ENCODE results near the gene ZFHX3.

The ZFHX3 gene

GRCh38 chr16:72829846-72830775 lies 217.8 kb downstream of the ZFHX3 start:
- Histone ChIP-seq H3K9me3 (no peaks in the 10 kb centered on the region), H3K27me3 (ENCODE audit: low read depth) (no peaks in the 10 kb centered on the region), H3K36me3 (replicated peaks) (peaks cover 29% of the 10 kb centered on the region), H3K4me3 (no peak overlapping the region), H3K4me1 (peaks cover 12% of the 10 kb centered on the region)
- no peak for DNase-seq (ENCODE audit: low spot score in 2 of 2)
- in situ Hi-C loops (cut with MboI; ENCODE audit: low sequenced_read_pairs) = loop anchor here (10.0 kb wide), 1 partner anchor 365 kb away; no protein-coding TSS in a partner anchor

- Histone ChIP-seq H3K36me3 (replicated peaks) (peaks cover 29% of the 10 kb centered on the region), H3K9me3 (no peaks in the 10 kb centered on the region), H3K27me3 (ENCODE audit: low read depth) (no peaks in the 10 kb centered on the region), H3K4me3 (no peak overlapping the region), H3K4me1 (peaks cover 6% of the 10 kb centered on the region)
- in situ Hi-C loops (cut with MboI; ENCODE audit: low sequenced_read_pairs) = no loop called here
- no peak for DNase-seq (ENCODE audit: low spot score in 2 of 2)
Observed at GRCh38 chr16:72827866-72828265, 220.1 kb downstream of the ZFHX3 start.

- no peak for DNase-seq (ENCODE audit: low spot score in 2 of 2)
- H3K9me3 ChIP-seq = no peaks in the 10 kb centered on the region
- H3K4me3 ChIP-seq = no peak overlapping the region
- in situ Hi-C loops (cut with MboI; ENCODE audit: low sequenced_read_pairs) = no loop called here
- H3K27me3 ChIP-seq (ENCODE audit: low read depth) = no peaks in the 10 kb centered on the region
- peaks cover 24% of the 10 kb centered on the region; the same call in 1 of the 2 replicates for H3K36me3 ChIP-seq (replicated peaks)
- peaks cover 12% of the 10 kb centered on the region for H3K4me1 ChIP-seq
Observed at GRCh38 chr16:72825912-72826621, 221.9 kb downstream of the ZFHX3 start.

- no peak for DNase-seq (ENCODE audit: low spot score in 2 of 2)
- Histone ChIP-seq H3K4me1 (peaks cover 12% of the 10 kb centered on the region), H3K4me3 (no peak overlapping the region), H3K9me3 (no peaks in the 10 kb centered on the region), H3K27me3 (ENCODE audit: low read depth) (no peaks in the 10 kb centered on the region), H3K36me3 (replicated peaks) (peaks cover 20% of the 10 kb centered on the region; the same call in 1 of the 2 replicates)
- in situ Hi-C loops (cut with MboI; ENCODE audit: low sequenced_read_pairs) = no loop called here
Observed at GRCh38 chr16:72824761-72825160, 223.2 kb downstream of the ZFHX3 start.

- H3K4me1 ChIP-seq = peaks cover 12% of the 10 kb centered on the region
- no peaks in the 10 kb centered on the region for H3K9me3 ChIP-seq
- peaks cover 16% of the 10 kb centered on the region; the same call in 1 of the 2 replicates for H3K36me3 ChIP-seq (replicated peaks)
- no peak overlapping the region for H3K4me3 ChIP-seq
- in situ Hi-C loops (cut with MboI; ENCODE audit: low sequenced_read_pairs) = no loop called here
- no peaks in the 10 kb centered on the region for H3K27me3 ChIP-seq (ENCODE audit: low read depth)
- DNase-seq (ENCODE audit: low spot score in 2 of 2) = no peak
Observed at GRCh38 chr16:72824027-72824426, 223.9 kb downstream of the ZFHX3 start.

- Histone ChIP-seq H3K4me3 (no peak overlapping the region), H3K27me3 (ENCODE audit: low read depth) (no peaks in the 10 kb centered on the region), H3K9me3 (no peaks in the 10 kb centered on the region), H3K4me1 (peaks cover 12% of the 10 kb centered on the region), H3K36me3 (replicated peaks) (no peaks in the 10 kb centered on the region; the same call in 1 of the 2 replicates)
- in situ Hi-C loops (cut with MboI; ENCODE audit: low sequenced_read_pairs) = no loop called here
- DNase-seq (ENCODE audit: low spot score in 2 of 2) = no peak
Observed at GRCh38 chr16:72821185-72821950, 226.6 kb downstream of the ZFHX3 start.

- Histone ChIP-seq H3K36me3 (replicated peaks) (no peaks in the 10 kb centered on the region; the same call in 1 of the 2 replicates), H3K4me1 (peaks cover 12% of the 10 kb centered on the region), H3K9me3 (no peaks in the 10 kb centered on the region), H3K27me3 (ENCODE audit: low read depth) (no peaks in the 10 kb centered on the region), H3K4me3 (no peak overlapping the region)
- in situ Hi-C loops (cut with MboI; ENCODE audit: low sequenced_read_pairs) = no loop called here
- no peak for DNase-seq (ENCODE audit: low spot score in 2 of 2)
Observed at GRCh38 chr16:72819345-72819744, 228.6 kb downstream of the ZFHX3 start.

- Histone ChIP-seq H3K4me3 (no peak overlapping the region), H3K27me3 (ENCODE audit: low read depth) (no peaks in the 10 kb centered on the region), H3K4me1 (peaks cover 12% of the 10 kb centered on the region), H3K9me3 (no peaks in the 10 kb centered on the region), H3K36me3 (replicated peaks) (no peaks in the 10 kb centered on the region)
- in situ Hi-C loops (cut with MboI; ENCODE audit: low sequenced_read_pairs) = no loop called here
- DNase-seq (ENCODE audit: low spot score in 2 of 2) = no peak
Observed at GRCh38 chr16:72818236-72818845, 229.6 kb downstream of the ZFHX3 start.

GRCh38 chr16:72815348-72816318 lies 232.3 kb downstream of the ZFHX3 start:
- no peak overlapping the region for H3K4me3 ChIP-seq
- in situ Hi-C loops (cut with MboI; ENCODE audit: low sequenced_read_pairs) = no loop called here
- no peaks in the 10 kb centered on the region for H3K27me3 ChIP-seq (ENCODE audit: low read depth)
- H3K36me3 ChIP-seq (replicated peaks) = peaks cover 8% of the 10 kb centered on the region
- H3K9me3 ChIP-seq = no peaks in the 10 kb centered on the region
- DNase-seq (ENCODE audit: low spot score in 2 of 2) = no peak
- no peaks in the 10 kb centered on the region for H3K4me1 ChIP-seq

- Histone ChIP-seq H3K4me1 (no peaks in the 10 kb centered on the region), H3K36me3 (replicated peaks) (peaks cover 12% of the 10 kb centered on the region), H3K27me3 (ENCODE audit: low read depth) (no peaks in the 10 kb centered on the region), H3K9me3 (no peaks in the 10 kb centered on the region), H3K4me3 (no peak overlapping the region)
- no peak for DNase-seq (ENCODE audit: low spot score in 2 of 2)
- in situ Hi-C loops (cut with MboI; ENCODE audit: low sequenced_read_pairs) = no loop called here
Observed at GRCh38 chr16:72814226-72814625, 233.7 kb downstream of the ZFHX3 start.

- in situ Hi-C loops (cut with MboI; ENCODE audit: low sequenced_read_pairs) = no loop called here
- DNase-seq (ENCODE audit: low spot score in 2 of 2) = no peak
- Histone ChIP-seq H3K36me3 (replicated peaks) (peaks cover 15% of the 10 kb centered on the region), H3K9me3 (no peaks in the 10 kb centered on the region), H3K4me1 (no peaks in the 10 kb centered on the region), H3K27me3 (ENCODE audit: low read depth) (no peaks in the 10 kb centered on the region), H3K4me3 (no peak overlapping the region)
Observed at GRCh38 chr16:72812672-72813071, 235.3 kb downstream of the ZFHX3 start.

GRCh38 chr16:72811876-72812275 lies 236.1 kb downstream of the ZFHX3 start:
- Histone ChIP-seq H3K4me3 (no peak overlapping the region), H3K4me1 (no peaks in the 10 kb centered on the region; the same call in 1 of the 2 replicates)
- in situ Hi-C loops (cut with MboI; ENCODE audit: low sequenced_read_pairs) = no loop called here

More at GRCh38 chr16:72811876-72812275, 236.1 kb downstream of the ZFHX3 start:
- no peaks in the 10 kb centered on the region for H3K9me3 ChIP-seq
- H3K36me3 ChIP-seq (replicated peaks) = peaks cover 15% of the 10 kb centered on the region
- H3K27me3 ChIP-seq (ENCODE audit: low read depth) = no peaks in the 10 kb centered on the region
- no peak for DNase-seq (ENCODE audit: low spot score in 2 of 2)
